ENCODE results near the gene CRYL1. TPM values are rescaled to one million over a fixed set of nuclear protein-coding genes. Genes with fewer than 3 reads are reported as not detected.

CRYL1 gene
- total and polyA plus RNA-seq, 2 of the 8 experiments (the other 6 are each of a cell fraction or from before 2014, with no cell fraction given) = 1.9 to 6.4 TPM

DNA sequence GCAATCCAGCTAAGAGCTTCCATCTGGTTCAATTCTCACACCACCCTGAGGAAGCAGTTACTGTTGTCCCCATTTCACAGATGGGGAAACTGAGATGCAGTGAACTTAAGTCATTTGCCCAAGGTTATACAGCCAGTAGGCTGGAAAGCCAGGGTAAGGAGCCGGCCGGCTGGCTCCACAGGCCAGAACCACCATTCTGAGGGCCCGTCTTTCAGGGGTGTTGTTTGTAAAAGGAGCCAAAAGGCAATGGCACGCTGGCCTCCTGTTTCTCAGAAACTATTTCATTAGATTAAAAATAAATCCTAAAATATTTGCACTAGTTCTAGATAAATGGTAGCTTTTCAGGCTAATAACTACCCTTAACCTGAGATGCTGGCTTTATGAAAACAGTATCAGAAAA, 114.9 kb downstream of the CRYL1 start:
- Histone ChIP-seq H3K36me3 (ENCODE audit: control insufficient read depth in 2 of 4, insufficient read depth in 4 of 4, low read length in 3 of 4) (no peaks in the 10 kb centered on the region), H3K56ac (replicated peaks; ENCODE audit: insufficient read length, low read depth, low read length) (no peak overlapping the region), H3K79me1 (ENCODE audit: low read depth, low read length) (no peaks in the 10 kb centered on the region), H2BK12ac (ENCODE audit: low read depth, low read length) (no peak overlapping the region), H3K23me2 (ENCODE audit: low read depth, low read length) (0 out of 2 replicates have a peak, but pooled peaks cover 2% of the 10 kb centered on the region), H3K4ac (replicated peaks; ENCODE audit: insufficient read length, low read depth, low read length) (no peak overlapping the region), H3K4me2 (ENCODE audit: insufficient read depth in 1 of 2, low read depth in 2 of 2, low read length in 2 of 2) (no peak overlapping the region), H3K27me3 (replicated peaks in 1 of 4; ENCODE audit: control insufficient read depth in 3 of 4, extremely low read depth in 1 of 4, insufficient read depth in 3 of 4, low read length in 3 of 4) (peaks cover 0 to 19% (median 10%) of the 10 kb centered on the region in 4 experiments; a peak in 6 of 7 replicates), H2AK5ac (ENCODE audit: low read depth, low read length) (no peak overlapping the region), H2BK5ac (ENCODE audit: low read depth, low read length) (no peak overlapping the region), H2BK20ac (ENCODE audit: low read length) (no peak overlapping the region), H3K14ac (ENCODE audit: insufficient read length) (no peak overlapping the region), H3K9ac (replicated peaks in 1 of 4; ENCODE audit: extremely low read depth in 1 of 4, low read depth in 3 of 4, low read length in 3 of 4) (no peak overlapping the region), H4K8ac (ENCODE audit: extremely low read depth, insufficient read depth, low read length) (no peak overlapping the region), H3K27ac (ENCODE audit: low read depth, low read length) (no peak overlapping the region), H3K4me1 (replicated peaks in 1 of 4; ENCODE audit: control insufficient read depth in 3 of 4, insufficient read depth in 4 of 4, low read length in 3 of 4) (peaks cover 7 to 25% (median 11%) of the 10 kb centered on the region in 4 experiments), H3K18ac (ENCODE audit: extremely low read depth, low read length) (no peak overlapping the region), H3K4me3 (ENCODE audit: extremely low read depth in 1 of 4, insufficient read depth in 2 of 4, low read depth in 3 of 4, low read length in 4 of 4) (no peak overlapping the region), H4K91ac (replicated peaks; ENCODE audit: insufficient read length, low read length) (no peak overlapping the region), H3K79me2 (ENCODE audit: control insufficient read depth in 1 of 2, insufficient read depth in 2 of 2, low read length in 2 of 2) (no peaks in the 10 kb centered on the region), H4K20me1 (replicated peaks in 1 of 2; ENCODE audit: control insufficient read depth in 1 of 2, insufficient read depth in 2 of 2, low read length in 2 of 2) (no peaks in the 10 kb centered on the region), H3K9me3 (ENCODE audit: insufficient read depth in 2 of 2, low read depth in 1 of 2, low read length in 1 of 2) (peaks cover 0 to 4% of the 10 kb centered on the region in 2 experiments; a peak in 1 of 4 replicates), H4K5ac (ENCODE audit: insufficient read length, low read depth, low read length) (no peak overlapping the region), H3K23ac (ENCODE audit: insufficient read length) (no peak overlapping the region), H2BK15ac (ENCODE audit: low read length) (no peak overlapping the region), H2AFZ (ENCODE audit: low read length) (no peak overlapping the region), H2BK120ac (replicated peaks; ENCODE audit: low read depth, low read length) (no peak overlapping the region)
- DNase-seq (ENCODE audit: low read depth in 1 of 2, low spot score in 2 of 2) (no peak), FAIRE-seq (no peak)
- WGBS, 2 experiments (ENCODE audit: extremely low coverage in 1 of 2, insufficient coverage in 1 of 2, insufficient read length in 1 of 2, insufficient replicate concordance in 2 of 2, low coverage in 1 of 2, low lambda C conversion rate in 2 of 2, missing lambda C conversion rate in 1 of 2) = 59% methylated on average over 4 of the region's 4 CpGs; no CpG with 5 or more reads in 1 of the 2 experiments
- TF ChIP-seq ZNF274 (IDR thresholded peaks at IDR 0.05; ENCODE audit: borderline replicate concordance, extremely low read depth, low read length) = no peak
- 0 out of 2 replicates have a peak, but pooled peaks have one; percentile 11 for TF ChIP-seq KDM1A (IDR thresholded peaks at IDR 0.05; ENCODE audit: borderline replicate concordance, low read length)
- ChIA-PET CTCF (ENCODE audit: partially characterized antibody) (interaction anchor here (0.6 to 1.0 kb wide), 3 partner anchors 16 to 423 kb away, joined by 3 to 4 read pairs (median 3); no protein-coding TSS in a partner anchor), POLR2A (ENCODE audit: partially characterized antibody) (no interaction called here)
